Ovary (tissue), 9 donors: Measurements from ENCODE around the gene MYO5C. TPM values are rescaled to one million over a fixed set of nuclear protein-coding genes. Genes with fewer than 3 reads are reported as not detected.

Experiments
- DNase-seq, 5 donors: peaks; one replicate each; pipeline ENCODE4 v3.0.0-alpha.2; 2019 to 2020
- H3K27ac ChIP-seq, 2 donors: fragments of 200-600 bp; one replicate each; pipeline versions ENCODE4 v1.5.1 to v1.8.0; 2019 to 2022
- H3K27me3 ChIP-seq: fragments of 200-600 bp; one replicate; pipeline ENCODE4 v1.8.0; 2022
- H3K36me3 ChIP-seq: fragments of 200-600 bp; sonication (generic); one replicate; pipeline ENCODE4 v1.5.1; 2019
- H3K4me1 ChIP-seq: one replicate; pipeline ENCODE4 v1.8.1; 2013; ENCODE audit warnings: mild to moderate bottlenecking, moderate library complexity; ENCODE audit not compliant: insufficient read depth
- H3K4me3 ChIP-seq: fragments of 200-600 bp; sonication (generic); one replicate; pipeline ENCODE4 v1.5.1; 2017
- H3K9me3 ChIP-seq, 2 donors: fragments of 200-600 bp in 1 of 2; sonication (generic) in 1 of 2; one replicate each; pipeline versions ENCODE4 v1.5.1 to v1.8.1; 2013 to 2019; ENCODE audit warnings: mild to moderate bottlenecking in 1 of 2, moderate library complexity in 1 of 2
- EP300 ChIP-seq: sonication (generic); formaldehyde crosslinking; IDR thresholded peaks from one replicate; pipeline ENCODE4 v1.6.1; 2017; ENCODE audit warnings: antibody characterized with exemption
- POLR2A ChIP-seq: fragments of 450-650 bp; IDR thresholded peaks from one replicate; pipeline ENCODE4 v1.6.1; 2017; ENCODE audit warnings: antibody characterized with exemption, mild to moderate bottlenecking, moderate library complexity
- WGBS, 3 donors: extraction: QIAGEN DNeasy Blood & Tissue Kit in 1 of 3; methylation state at CpG; one replicate each; pipeline versions ENCODE4 v1.1.5 to v1.1.7; 2013 to 2017; 5-methylcytosine and 5-hydroxymethylcytosine counted together
- intact Hi-C, 4 donors: fragments of 100-400 bp; cut with DNase I; formaldehyde crosslinking; loops; one replicate each; pipeline versions ENCODE4 v1.11.0 to v1.15.1; 2022 to 2023
- polyA plus RNA-seq, 2 donors: library from polyadenylated mRNA; stranded (reverse); fragments of 200-250 nt in 1 of 2; fragments of 350-450 nt in 1 of 2; fragmentation: Illumina TruSeq in 1 of 2; extraction: RNeasy Lipid Tissue Mini Kit (QIAGEN cat#74804) in 1 of 2; gene quantifications; one replicate each; pipeline ENCODE4 v1.2.3, GENCODE V29; 2013 to 2014
- total RNA-seq, 7 donors: library from RNA; depleted of rRNA in 2 of 7; stranded (reverse); fragments of >200 nt in 2 of 7; fragmentation: NEBNext Ultra II Directional in 3 of 7; extraction: Animal tissue kit (Norgen Biotek cat#: 25700) in 3 of 7; gene quantifications; one replicate each; pipeline versions ENCODE4 v1.1.0 to v1.2.4, GENCODE V29; 2016 to 2023
- TF ChIP-seq, protein P1 (sequence below), 3 donors: fragments of 450-650 bp in 2 of 3; fragments of 200-600 bp in 1 of 3; IDR thresholded peaks; one replicate each; pipeline versions ENCODE4 v1.5.1 to v1.8.0; 2016 to 2022; ENCODE audit warnings: antibody characterized with exemption in 3 of 3, mild to moderate bottlenecking in 1 of 3
- donor health status: DM: no; HTN: no; CAD: no; lungs with moderate emphysema.
- donor health status: DM: no; HTN: no; CAD: no.
- donor health status: Bipolar disorder and iron deficiency.
- donor health status: DM: yes; HTN: yes; CAD: no.
- donor health status: DM: no; HTN: no; CAD: no.
- donor health status: DM: yes; HTN: yes; CAD: no.

Gene MYO5C
- total and polyA plus RNA-seq, 9 donors = 1.1 to 23.6 (median 7.1) TPM

- H3K36me3 ChIP-seq = no peaks in the 10 kb centered on the region
- H3K9me3 ChIP-seq = no peaks in the 10 kb centered on the region
- H3K27me3 ChIP-seq = no peaks in the 10 kb centered on the region
- H3K4me1 ChIP-seq = no peaks in the 10 kb centered on the region
- TF ChIP-seq, protein P1, sequence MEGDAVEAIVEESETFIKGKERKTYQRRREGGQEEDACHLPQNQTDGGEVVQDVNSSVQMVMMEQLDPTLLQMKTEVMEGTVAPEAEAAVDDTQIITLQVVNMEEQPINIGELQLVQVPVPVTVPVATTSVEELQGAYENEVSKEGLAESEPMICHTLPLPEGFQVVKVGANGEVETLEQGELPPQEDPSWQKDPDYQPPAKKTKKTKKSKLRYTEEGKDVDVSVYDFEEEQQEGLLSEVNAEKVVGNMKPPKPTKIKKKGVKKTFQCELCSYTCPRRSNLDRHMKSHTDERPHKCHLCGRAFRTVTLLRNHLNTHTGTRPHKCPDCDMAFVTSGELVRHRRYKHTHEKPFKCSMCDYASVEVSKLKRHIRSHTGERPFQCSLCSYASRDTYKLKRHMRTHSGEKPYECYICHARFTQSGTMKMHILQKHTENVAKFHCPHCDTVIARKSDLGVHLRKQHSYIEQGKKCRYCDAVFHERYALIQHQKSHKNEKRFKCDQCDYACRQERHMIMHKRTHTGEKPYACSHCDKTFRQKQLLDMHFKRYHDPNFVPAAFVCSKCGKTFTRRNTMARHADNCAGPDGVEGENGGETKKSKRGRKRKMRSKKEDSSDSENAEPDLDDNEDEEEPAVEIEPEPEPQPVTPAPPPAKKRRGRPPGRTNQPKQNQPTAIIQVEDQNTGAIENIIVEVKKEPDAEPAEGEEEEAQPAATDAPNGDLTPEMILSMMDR (IDR thresholded peaks at IDR 0.05) = no peak
- TF ChIP-seq EP300 = no peak
- intact Hi-C loops = no loop called here
- WGBS, 3 donors = 93 to 97% (median 96%) methylated on average over 2 of the region's 2 CpGs
- H3K27ac ChIP-seq = no peak overlapping the region
- no peak overlapping the region for H3K4me3 ChIP-seq
- DNase-seq = no peak
Measured at GRCh38 chr15:52328680-52329079, 33.1 kb upstream of the MYO5C start.

GRCh38 chr15:52326756-52327155 lies 31.2 kb upstream of the MYO5C start:
- TF ChIP-seq, protein P1 (IDR thresholded peaks at IDR 0.05) = no peak
- TF ChIP-seq POLR2A (no peak), EP300 (no peak)
- H3K36me3 ChIP-seq = no peaks in the 10 kb centered on the region

GRCh38 chr15:52324109-52324508 lies 28.5 kb upstream of the MYO5C start:
- H3K4me1 ChIP-seq = no peaks in the 10 kb centered on the region
- H3K9me3 ChIP-seq = no peaks in the 10 kb centered on the region
- 29 to 38% (median 36%) methylated on average over 1 of the region's 1 CpG for WGBS, 3 donors
- TF ChIP-seq POLR2A = no peak
- no peak for TF ChIP-seq EP300
- TF ChIP-seq, protein P1 (IDR thresholded peaks at IDR 0.05) = no peak
- no peak for DNase-seq
- intact Hi-C loops = no loop called here
- H3K27ac ChIP-seq = no peak overlapping the region
- no peaks in the 10 kb centered on the region for H3K27me3 ChIP-seq
- no peak overlapping the region for H3K4me3 ChIP-seq
- no peaks in the 10 kb centered on the region for H3K36me3 ChIP-seq

More at GRCh38 chr15:52326756-52327155, 31.2 kb upstream of the MYO5C start:
- H3K27me3 ChIP-seq = no peaks in the 10 kb centered on the region
- no peak for DNase-seq
- H3K27ac ChIP-seq = no peak overlapping the region
- H3K4me1 ChIP-seq = no peaks in the 10 kb centered on the region
- WGBS, 3 donors = 77 to 87% (median 85%) methylated on average over 2 of the region's 2 CpGs
- H3K4me3 ChIP-seq = no peak overlapping the region
- H3K9me3 ChIP-seq = no peaks in the 10 kb centered on the region
- intact Hi-C loops = no loop called here

DNA sequence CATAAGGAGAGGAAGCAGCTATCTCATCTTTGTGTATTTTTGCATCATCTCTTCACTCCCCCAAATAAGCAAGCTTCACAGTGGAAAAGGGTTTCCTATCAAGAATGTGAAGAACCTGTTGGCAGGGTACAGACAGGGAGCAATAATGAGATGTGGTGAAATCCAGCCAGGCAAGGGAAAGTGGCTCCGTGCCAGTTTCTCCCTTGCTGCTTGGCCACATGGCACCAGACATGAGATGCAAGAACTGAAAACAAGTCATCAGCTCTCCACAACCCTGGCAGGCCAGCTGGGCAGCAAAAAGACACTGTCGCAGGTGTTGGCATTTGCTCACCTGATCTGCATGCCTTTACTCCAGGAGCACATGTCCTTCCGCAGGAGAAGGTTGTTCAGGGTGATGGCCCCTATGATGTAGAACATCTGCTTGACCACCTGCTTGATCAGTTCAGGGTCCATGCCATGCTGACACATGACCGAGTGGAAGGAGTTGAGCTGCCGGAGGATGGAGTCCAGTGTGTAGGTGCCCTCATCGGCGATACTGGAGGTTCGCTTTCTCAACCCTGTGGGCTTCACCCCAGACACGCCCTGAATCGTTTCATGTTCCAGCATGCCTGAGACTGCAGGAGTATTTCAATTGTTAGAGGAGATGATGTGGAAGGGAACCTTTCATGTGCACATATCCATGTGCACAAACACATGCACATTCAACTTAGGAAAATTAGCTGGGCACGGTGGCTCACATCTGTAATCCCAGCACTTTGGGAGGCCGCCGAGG lies 23.3 kb upstream of the MYO5C start:
- TF ChIP-seq POLR2A (no peak), EP300 (no peak)
- TF ChIP-seq, protein P1 (IDR thresholded peaks at IDR 0.05) = no peak
- H3K27ac ChIP-seq = no peak overlapping the region
- no peak for DNase-seq
- H3K4me3 ChIP-seq = no peak overlapping the region
- H3K27me3 ChIP-seq = no peaks in the 10 kb centered on the region
- intact Hi-C loops = loop anchor here in 1 of 4 donors (10.0 kb wide), 2 partner anchors 56 to 334 kb away; no protein-coding TSS in a partner anchor
- H3K9me3 ChIP-seq = no peaks in the 10 kb centered on the region
- H3K4me1 ChIP-seq = no peaks in the 10 kb centered on the region
- WGBS, 3 donors = 94 to 96% (median 95%) methylated on average over 13 of the region's 13 CpGs
- no peaks in the 10 kb centered on the region for H3K36me3 ChIP-seq
